GM06990 (cell line): ENCODE data around the gene ABCA13.

Source experiments
- DNase-seq: peaks from one replicate; pipeline ENCODE4 v3.0.0-alpha.2; 2011; ENCODE audit not compliant: insufficient read length; ENCODE audit errors: extremely low read depth
- H3K27me3 ChIP-seq: replicated peaks from 2 replicates; pipeline ENCODE4 v1.6.0; 2011; ENCODE audit warnings: low read length; ENCODE audit not compliant: control insufficient read depth, insufficient read depth
- H3K36me3 ChIP-seq: 2 replicates; pipeline ENCODE4 v1.5.1; 2011; ENCODE audit warnings: low read length; ENCODE audit not compliant: control insufficient read depth, insufficient read depth
- H3K4me3 ChIP-seq: replicated peaks from 2 replicates; pipeline ENCODE4 v1.5.1; 2011; ENCODE audit warnings: low read depth, mild to moderate bottlenecking, control low read depth, low read length
- CTCF ChIP-seq: IDR thresholded peaks from 2 replicates; pipeline ENCODE4 v1.5.1; 2011; ENCODE audit warnings: low read length, control low read depth, mild to moderate bottlenecking, inconsistent platforms; ENCODE audit not compliant: insufficient read depth, poor library complexity, severe bottlenecking

The ABCA13 gene

GRCh38 chr7:48207155-48207675, 36.0 kb downstream of the ABCA13 start:
- H3K4me3 ChIP-seq, result no peak overlapping the region
- TF ChIP-seq CTCF, result no peak
- H3K36me3 ChIP-seq, result no peaks in the 10 kb centered on the region
- no peaks in the 10 kb centered on the region; the same call in 1 of the 2 replicates for H3K27me3 ChIP-seq
- no peak for DNase-seq

GRCh38 chr7:48209004-48209600, 37.8 kb downstream of the ABCA13 start:
- Histone ChIP-seq H3K27me3 (no peaks in the 10 kb centered on the region; the same call in 1 of the 2 replicates), H3K36me3 (no peaks in the 10 kb centered on the region), H3K4me3 (no peak overlapping the region)
- no peak for TF ChIP-seq CTCF
- DNase-seq, result no peak

- H3K27me3 ChIP-seq, result no peaks in the 10 kb centered on the region; the same call in 1 of the 2 replicates
- DNase-seq, result no peak
- TF ChIP-seq CTCF, result no peak
- no peak overlapping the region for H3K4me3 ChIP-seq
- no peaks in the 10 kb centered on the region for H3K36me3 ChIP-seq
Observed at GRCh38 chr7:48213226-48213625, 42.0 kb downstream of the ABCA13 start.

GRCh38 chr7:48217266-48217665, 46.0 kb downstream of the ABCA13 start:
- H3K4me3 ChIP-seq, result no peak overlapping the region
- H3K27me3 ChIP-seq, result peaks cover 1% of the 10 kb centered on the region; the same call in 1 of the 2 replicates
- no peak for TF ChIP-seq CTCF
- no peaks in the 10 kb centered on the region for H3K36me3 ChIP-seq
- no peak for DNase-seq

GRCh38 chr7:48217753-48218152, 46.5 kb downstream of the ABCA13 start:
- Histone ChIP-seq H3K27me3 (peaks cover 1% of the 10 kb centered on the region; the same call in 1 of the 2 replicates), H3K36me3 (no peaks in the 10 kb centered on the region), H3K4me3 (no peak overlapping the region)
- TF ChIP-seq CTCF, result no peak
- no peak for DNase-seq

- no peaks in the 10 kb centered on the region for H3K36me3 ChIP-seq
- TF ChIP-seq CTCF, result no peak
- H3K4me3 ChIP-seq, result no peak overlapping the region
- H3K27me3 ChIP-seq, result peaks cover 1% of the 10 kb centered on the region; the same call in 1 of the 2 replicates
- DNase-seq, result no peak
Observed at GRCh38 chr7:48224042-48224441, 52.8 kb downstream of the ABCA13 start.
